HepG2 (cell line): ENCODE data around the gene SF3B5. TPM values are rescaled to one million over a fixed set of nuclear protein-coding genes. Genes with fewer than 3 reads are reported as not detected.

ENCODE experiments used
- AHR ChIP-seq: IDR thresholded peaks from 2 replicates; pipeline ENCODE4 v1.6.1; 2018; ENCODE audit warnings: missing genetic modification reagents, missing compliant biosample characterization
- ARHGAP35 ChIP-seq: sonication (generic); formaldehyde crosslinking; IDR thresholded peaks from 2 replicates; pipeline ENCODE4 v1.9.0; 2022; ENCODE audit warnings: mild to moderate bottlenecking, inconsistent platforms, moderate library complexity, missing genetic modification reagents, borderline replicate concordance
- ATF2 ChIP-seq: sonication (generic); formaldehyde crosslinking; IDR thresholded peaks from 2 replicates; pipeline ENCODE4 v1.4.0; 2020; ENCODE audit warnings: missing genetic modification reagents
- ATRX ChIP-seq: sonication (generic); formaldehyde crosslinking; IDR thresholded peaks from 2 replicates; pipeline ENCODE4 v1.4.0; 2020; ENCODE audit warnings: missing genetic modification reagents, borderline replicate concordance
- BATF2 ChIP-seq: sonication (generic); formaldehyde crosslinking; IDR thresholded peaks from 2 replicates; pipeline ENCODE4 v1.8.0; 2022; ENCODE audit warnings: mild to moderate bottlenecking, missing genetic modification reagents, moderate library complexity
- HDAC6 ChIP-seq: fragments of 200-600 bp; sonication (generic); IDR thresholded peaks from 2 replicates; pipeline ENCODE4 v1.7.0; 2017; ENCODE audit warnings: mild to moderate bottlenecking, antibody characterized with exemption, low read length, low read depth
- MAFK ChIP-seq, 2 experiments: IDR thresholded peaks in 1 of 2; conservative IDR thresholded peaks in 1 of 2; 2 replicates each; pipeline ENCODE4 v1.6.1; 2011; ENCODE audit warnings: improper control_type of control experiment in 2 of 2, low read length in 2 of 2
- MED1 ChIP-seq: sonication (generic); formaldehyde crosslinking; IDR thresholded peaks from 2 replicates; pipeline ENCODE4 v1.4.0; 2020; ENCODE audit warnings: missing genetic modification reagents
- PRPF4 ChIP-seq: fragments of 200-400 bp; formaldehyde crosslinking; IDR thresholded peaks from 2 replicates; pipeline ENCODE4 v1.6.1; 2016; ENCODE audit warnings: low read length, low read depth; ENCODE audit not compliant: poor library complexity, severe bottlenecking
- RBFOX2 ChIP-seq: fragments of 200-400 bp; formaldehyde crosslinking; IDR thresholded peaks from 2 replicates; pipeline ENCODE4 v1.6.1; 2017; ENCODE audit warnings: low read depth, mild to moderate bottlenecking, low read length
- SIX1 ChIP-seq: sonication (generic); formaldehyde crosslinking; IDR thresholded peaks from 2 replicates; pipeline ENCODE4 v1.4.0; 2020; ENCODE audit warnings: missing genetic modification reagents, borderline replicate concordance
- SMARCE1 ChIP-seq: fragments of 450-650 bp; IDR thresholded peaks from 2 replicates; pipeline ENCODE4 v1.6.1; 2017; ENCODE audit warnings: borderline replicate concordance
- ZFP37 ChIP-seq: sonication (generic); formaldehyde crosslinking; IDR thresholded peaks from 2 replicates; pipeline ENCODE4 v1.4.0; 2020; ENCODE audit warnings: missing genetic modification reagents, borderline replicate concordance
- ZFP91 ChIP-seq: sonication (generic); formaldehyde crosslinking; IDR thresholded peaks from 2 replicates; pipeline ENCODE4 v1.9.0; 2022; ENCODE audit warnings: missing genetic modification reagents, mild to moderate bottlenecking, borderline replicate concordance
- ZKSCAN5 ChIP-seq: sonication (generic); formaldehyde crosslinking; IDR thresholded peaks from 2 replicates; pipeline ENCODE4 v1.5.1; 2020; ENCODE audit warnings: mild to moderate bottlenecking, missing genetic modification reagents
- ZNF263 ChIP-seq: sonication (generic); formaldehyde crosslinking; IDR thresholded peaks from 2 replicates; pipeline ENCODE4 v1.4.0; 2020; ENCODE audit warnings: missing genetic modification reagents
- ZNF326 ChIP-seq: sonication (generic); formaldehyde crosslinking; IDR thresholded peaks from 2 replicates; pipeline ENCODE4 v1.4.0; 2020; ENCODE audit warnings: missing genetic modification reagents, borderline replicate concordance
- ZNF382 ChIP-seq: sonication (generic); formaldehyde crosslinking; IDR thresholded peaks from 2 replicates; pipeline ENCODE4 v1.5.0; 2020; ENCODE audit warnings: missing genetic modification reagents, mild to moderate bottlenecking, borderline replicate concordance
- ZNF496 ChIP-seq: sonication (generic); formaldehyde crosslinking; IDR thresholded peaks from 2 replicates; pipeline ENCODE4 v1.8.1; 2023; ENCODE audit warnings: mild to moderate bottlenecking, moderate library complexity, missing genetic modification reagents; ENCODE audit not compliant: insufficient replicate concordance
- ZNF562 ChIP-seq: sonication (generic); formaldehyde crosslinking; IDR thresholded peaks from 2 replicates; pipeline ENCODE4 v1.8.0; 2022; ENCODE audit warnings: missing genetic modification reagents, borderline replicate concordance
- ZNF605 ChIP-seq: sonication (generic); formaldehyde crosslinking; IDR thresholded peaks from 2 replicates; pipeline ENCODE4 v1.8.0; 2022; ENCODE audit warnings: mild to moderate bottlenecking, missing genetic modification reagents
- polyA plus RNA-seq, 8 experiments: library from polyadenylated mRNA; depleted of rRNA in 3 of 8; stranded (reverse) in 7 of 8; unstranded in 1 of 8; fragments of >200 nt; fragmentation: Illumina TruSeq in 4 of 8; extraction: Trizol in 4 of 8; gene quantifications; 2 replicates each; pipeline versions ENCODE4 v1.2.1 to v1.2.3, GENCODE V29; 2011 to 2016; ENCODE audit warnings: low read depth in 4 of 8, missing spikeins in 1 of 8, mixed read lengths in 1 of 8; ENCODE audit not compliant: insufficient read depth in 1 of 8
- total RNA-seq, 5 experiments: library from RNA; depleted of rRNA; stranded (reverse); fragments of >200 nt; fragmentation: Illumina TruSeq; extraction: Trizol; gene quantifications; 2 replicates each; pipeline ENCODE4 v1.2.3, GENCODE V29; 2016; ENCODE audit warnings: low read depth in 1 of 5
- TF ChIP-seq, protein P1 (sequence below): sonication (generic); formaldehyde crosslinking; IDR thresholded peaks from 2 replicates; pipeline ENCODE4 v1.5.0; 2020; ENCODE audit warnings: missing genetic modification reagents
- TF ChIP-seq, protein P2 (sequence below): sonication (generic); formaldehyde crosslinking; IDR thresholded peaks from 2 replicates; pipeline ENCODE4 v1.4.0; 2020; ENCODE audit warnings: missing genetic modification reagents

Gene SF3B5
- total and polyA plus RNA-seq, 2 of the 13 experiments (the other 11 are each of a cell fraction or from before 2014, with no cell fraction given): 263 to 292 TPM

DNA sequence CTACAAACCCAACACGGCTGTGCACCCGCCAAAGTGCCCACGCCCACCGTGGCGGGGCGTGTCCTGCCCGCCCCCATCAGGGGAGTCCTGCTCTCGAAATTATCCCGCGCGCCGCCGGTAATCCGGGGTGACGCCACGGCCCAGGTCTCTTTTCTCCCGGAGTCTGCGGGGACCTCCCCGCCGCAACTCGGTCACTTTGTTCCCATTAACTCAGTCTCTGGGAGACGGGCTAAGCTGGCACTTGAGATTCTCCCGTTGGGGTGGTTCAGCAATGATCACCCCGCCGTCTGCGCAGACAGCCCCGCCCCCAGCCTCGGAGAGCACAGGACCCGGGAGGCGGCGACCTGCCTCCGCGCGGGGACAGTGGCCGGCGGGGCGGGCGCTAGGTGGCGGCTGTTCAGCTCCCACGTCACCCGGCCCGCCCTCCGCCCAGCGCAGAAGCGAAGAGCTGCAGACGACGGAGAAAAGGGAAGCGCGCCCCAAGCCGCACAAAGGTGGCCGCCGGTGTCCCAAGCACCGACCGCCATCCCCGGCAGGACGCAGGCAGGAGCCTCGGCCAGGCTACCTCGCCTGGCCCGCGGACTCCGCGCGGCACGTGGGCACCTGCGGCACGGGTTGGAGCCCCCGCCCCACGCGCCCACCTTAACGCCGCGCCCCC, 31.5 kb downstream of the SF3B5 start (continued):
- TF ChIP-seq, protein P1, sequence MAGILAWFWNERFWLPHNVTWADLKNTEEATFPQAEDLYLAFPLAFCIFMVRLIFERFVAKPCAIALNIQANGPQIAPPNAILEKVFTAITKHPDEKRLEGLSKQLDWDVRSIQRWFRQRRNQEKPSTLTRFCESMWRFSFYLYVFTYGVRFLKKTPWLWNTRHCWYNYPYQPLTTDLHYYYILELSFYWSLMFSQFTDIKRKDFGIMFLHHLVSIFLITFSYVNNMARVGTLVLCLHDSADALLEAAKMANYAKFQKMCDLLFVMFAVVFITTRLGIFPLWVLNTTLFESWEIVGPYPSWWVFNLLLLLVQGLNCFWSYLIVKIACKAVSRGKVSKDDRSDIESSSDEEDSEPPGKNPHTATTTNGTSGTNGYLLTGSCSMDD (CRISPR knock-in tag): no peak
- TF ChIP-seq ZFP37 (CRISPR knock-in tag): no peak
- TF ChIP-seq ZKSCAN5 (CRISPR knock-in tag): no peak
- no peak for TF ChIP-seq ZNF263 (CRISPR knock-in tag)
- TF ChIP-seq PRPF4: no peak
- TF ChIP-seq, protein P2, sequence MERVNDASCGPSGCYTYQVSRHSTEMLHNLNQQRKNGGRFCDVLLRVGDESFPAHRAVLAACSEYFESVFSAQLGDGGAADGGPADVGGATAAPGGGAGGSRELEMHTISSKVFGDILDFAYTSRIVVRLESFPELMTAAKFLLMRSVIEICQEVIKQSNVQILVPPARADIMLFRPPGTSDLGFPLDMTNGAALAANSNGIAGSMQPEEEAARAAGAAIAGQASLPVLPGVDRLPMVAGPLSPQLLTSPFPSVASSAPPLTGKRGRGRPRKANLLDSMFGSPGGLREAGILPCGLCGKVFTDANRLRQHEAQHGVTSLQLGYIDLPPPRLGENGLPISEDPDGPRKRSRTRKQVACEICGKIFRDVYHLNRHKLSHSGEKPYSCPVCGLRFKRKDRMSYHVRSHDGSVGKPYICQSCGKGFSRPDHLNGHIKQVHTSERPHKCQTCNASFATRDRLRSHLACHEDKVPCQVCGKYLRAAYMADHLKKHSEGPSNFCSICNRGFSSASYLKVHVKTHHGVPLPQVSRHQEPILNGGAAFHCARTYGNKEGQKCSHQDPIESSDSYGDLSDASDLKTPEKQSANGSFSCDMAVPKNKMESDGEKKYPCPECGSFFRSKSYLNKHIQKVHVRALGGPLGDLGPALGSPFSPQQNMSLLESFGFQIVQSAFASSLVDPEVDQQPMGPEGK (CRISPR knock-in tag): peak; percentile 43
- TF ChIP-seq ZNF496 (CRISPR knock-in tag): no peak
- 0 out of 2 replicates have a peak, but pooled peaks have one; percentile 33 for TF ChIP-seq BATF2 (CRISPR knock-in tag)
- TF ChIP-seq ATRX (CRISPR knock-in tag): no peak
- no peak for TF ChIP-seq ZNF562 (CRISPR knock-in tag)
- TF ChIP-seq SMARCE1: no peak
- peak; percentile 60; the same call in 1 of the 2 replicates for TF ChIP-seq ATF2 (CRISPR knock-in tag)
- no peak for TF ChIP-seq ZNF382 (CRISPR knock-in tag)
- peak; percentile 32; the same call in 1 of the 2 replicates for TF ChIP-seq ZNF605 (CRISPR knock-in tag)
- no peak for TF ChIP-seq MAFK (conservative IDR thresholded peaks at IDR 0.05 in 1 of 2, IDR thresholded peaks at IDR 0.05 in 1 of 2; ENCODE audit: low read length in 2 of 2)
- no peak for TF ChIP-seq SIX1 (CRISPR knock-in tag)
- no peak for TF ChIP-seq ZNF326 (CRISPR knock-in tag)
- peak; percentile 72 for TF ChIP-seq RBFOX2
- no peak for TF ChIP-seq AHR
- no peak; the same call in 1 of the 2 replicates for TF ChIP-seq MED1 (CRISPR knock-in tag)
- no peak; the same call in 1 of the 2 replicates for TF ChIP-seq ARHGAP35
- TF ChIP-seq ZFP91 (CRISPR knock-in tag): peak; percentile 81; the same call in 1 of the 2 replicates
- TF ChIP-seq HDAC6: no peak
